Stimulated activated CD4-positive, alpha-beta T cell treated with anti-CD3 and anti-CD28 coated beads, Interleukin-2, amount 100 ng/mL, for 4 hours (primary cell): ENCODE results near the gene ROBO1.

Source experiments
- DNase-seq: peaks from one replicate; pipeline ENCODE4 v3.0.0-alpha.2; 2020; ENCODE audit warnings: low read depth

The ROBO1 gene

DNA sequence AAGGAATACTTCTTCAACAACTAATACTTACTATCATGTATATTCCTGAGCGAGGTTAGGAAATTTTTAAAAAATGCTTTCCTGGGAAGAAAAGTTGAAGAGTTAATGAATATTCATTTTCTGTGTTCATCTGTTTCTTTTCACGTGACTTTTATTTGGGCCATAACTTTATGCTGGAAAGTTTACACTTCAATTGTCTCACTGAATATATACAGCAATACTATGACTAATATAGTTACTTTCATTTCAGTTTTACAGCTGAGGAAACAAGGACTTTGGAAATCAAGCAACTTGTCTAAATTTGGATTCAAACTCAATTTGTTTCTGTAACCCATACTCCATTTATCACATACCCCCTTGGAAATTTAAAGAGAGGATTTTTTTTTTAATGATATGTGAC, 894.2 kb downstream of the ROBO1 start:
- DNase-seq, result no peak

DNA sequence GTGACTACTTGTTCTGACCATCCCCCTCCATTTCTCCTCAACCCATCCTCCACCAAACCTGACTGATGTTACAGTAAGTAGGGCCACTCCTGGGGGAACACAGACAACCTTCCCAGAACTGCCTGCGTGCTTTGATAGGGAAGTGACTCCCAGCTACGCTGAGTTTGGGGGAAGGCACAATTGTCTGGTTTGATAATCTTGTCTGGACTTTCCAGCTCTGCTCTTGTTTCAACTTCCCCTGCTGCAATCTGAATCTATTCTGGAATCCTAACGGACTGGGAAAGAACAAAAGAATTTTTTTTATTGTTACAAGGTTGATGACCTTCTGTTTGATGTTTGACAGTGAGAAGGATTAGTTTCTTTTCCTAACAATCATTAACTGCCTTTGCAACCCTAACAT, 895.6 kb downstream of the ROBO1 start:
- no peak for DNase-seq

DNA sequence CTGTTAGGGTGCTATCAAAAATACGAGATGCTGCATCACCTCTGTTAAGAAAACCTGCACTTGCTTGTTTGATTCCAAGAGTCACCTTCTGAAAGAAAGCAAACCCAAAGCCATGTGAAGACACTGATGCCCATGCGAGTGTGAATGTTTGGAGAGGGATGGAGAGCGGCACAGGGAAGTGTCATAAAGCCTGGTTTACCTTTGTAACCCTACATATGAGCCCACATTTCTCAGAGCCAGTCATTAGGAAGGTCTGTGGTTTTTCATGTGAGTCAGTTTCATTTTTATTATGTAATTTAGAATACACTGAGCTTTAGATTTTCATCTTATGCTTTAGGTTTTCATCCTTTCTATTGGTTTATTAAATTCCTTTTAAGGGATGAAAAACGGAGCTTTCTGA, 896.8 kb downstream of the ROBO1 start:
- DNase-seq, result no peak

DNA sequence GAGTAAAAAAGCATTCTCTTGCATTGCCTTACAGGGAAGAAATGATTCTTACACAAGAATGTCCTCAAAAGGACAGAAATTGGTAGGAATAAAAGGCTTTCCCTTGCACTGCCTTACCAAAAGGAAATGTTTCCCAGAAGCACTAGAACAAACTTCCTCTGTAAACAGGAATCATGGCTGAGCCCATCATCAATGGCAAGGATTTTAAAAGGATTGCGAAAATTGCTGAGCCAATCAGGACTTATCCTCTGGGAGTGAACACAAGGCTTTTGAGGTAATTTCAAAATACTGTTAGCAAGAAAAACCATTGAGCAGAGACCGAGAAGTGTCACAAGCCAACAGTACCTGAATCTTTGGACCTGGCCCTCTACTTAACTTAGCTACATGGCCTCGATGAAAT, 897.3 kb downstream of the ROBO1 start:
- no peak for DNase-seq

DNA sequence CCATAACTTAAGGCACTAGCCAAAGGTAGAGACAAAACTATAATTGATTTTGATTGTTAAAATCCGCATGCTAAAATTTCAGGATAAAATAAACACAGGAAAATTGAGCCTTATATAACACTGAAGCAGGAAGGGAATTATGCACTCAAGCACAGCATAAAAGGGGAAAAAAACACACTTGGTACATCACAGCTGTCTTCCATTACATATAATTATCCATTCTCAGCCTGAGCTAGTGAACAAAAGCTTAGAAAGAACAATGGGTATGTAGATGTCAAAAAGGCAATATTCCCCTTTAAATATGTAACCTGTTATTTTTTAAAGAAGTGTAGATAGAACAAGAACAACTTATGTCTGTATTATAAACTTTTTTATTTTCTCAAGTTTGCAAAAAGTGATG, 899.2 kb downstream of the ROBO1 start:
- DNase-seq, result no peak

DNA sequence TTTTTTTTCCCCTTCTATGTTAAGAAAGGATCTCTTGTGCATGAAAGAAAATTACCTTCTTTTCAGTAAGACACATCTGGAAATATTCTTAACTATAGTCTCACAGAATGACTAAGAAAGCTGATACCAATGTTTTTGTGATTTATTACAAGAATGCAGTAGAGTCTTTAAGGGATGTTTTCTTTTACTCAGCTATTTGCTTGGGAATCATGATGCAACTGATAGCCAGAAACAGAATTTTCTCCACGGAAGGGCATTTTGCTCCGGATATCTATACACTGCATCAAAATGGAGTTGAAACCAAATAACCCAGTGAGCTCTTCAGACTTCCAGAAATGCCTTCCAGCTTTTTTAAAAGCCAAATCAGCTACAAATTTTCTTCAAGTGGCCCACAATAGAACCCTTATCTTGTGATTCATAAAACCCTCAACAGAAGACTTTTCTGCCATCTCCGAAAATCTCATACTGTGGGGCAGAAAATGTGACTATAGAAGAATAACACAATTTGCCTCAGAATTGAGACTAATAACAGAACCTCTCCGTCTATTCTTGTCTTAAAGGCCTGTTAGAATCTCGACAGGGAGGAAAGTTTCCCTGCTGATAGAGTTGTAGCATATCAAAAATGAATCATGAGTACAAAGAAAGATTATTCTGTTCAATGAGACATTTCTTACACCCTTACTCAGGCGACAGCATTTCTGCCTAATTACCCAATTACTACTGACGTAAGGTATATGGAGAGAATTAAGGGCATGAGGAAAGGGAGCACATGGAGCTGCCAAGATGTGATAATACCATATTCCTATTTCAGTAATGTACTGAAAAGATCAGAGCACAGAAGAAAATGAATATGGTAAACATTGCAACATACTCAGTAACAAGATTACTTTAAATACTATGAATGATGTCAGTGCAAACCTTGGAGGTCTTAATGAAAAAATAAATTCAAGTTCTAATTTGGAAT, 900.1 kb downstream of the ROBO1 start:
- no peak for DNase-seq

DNA sequence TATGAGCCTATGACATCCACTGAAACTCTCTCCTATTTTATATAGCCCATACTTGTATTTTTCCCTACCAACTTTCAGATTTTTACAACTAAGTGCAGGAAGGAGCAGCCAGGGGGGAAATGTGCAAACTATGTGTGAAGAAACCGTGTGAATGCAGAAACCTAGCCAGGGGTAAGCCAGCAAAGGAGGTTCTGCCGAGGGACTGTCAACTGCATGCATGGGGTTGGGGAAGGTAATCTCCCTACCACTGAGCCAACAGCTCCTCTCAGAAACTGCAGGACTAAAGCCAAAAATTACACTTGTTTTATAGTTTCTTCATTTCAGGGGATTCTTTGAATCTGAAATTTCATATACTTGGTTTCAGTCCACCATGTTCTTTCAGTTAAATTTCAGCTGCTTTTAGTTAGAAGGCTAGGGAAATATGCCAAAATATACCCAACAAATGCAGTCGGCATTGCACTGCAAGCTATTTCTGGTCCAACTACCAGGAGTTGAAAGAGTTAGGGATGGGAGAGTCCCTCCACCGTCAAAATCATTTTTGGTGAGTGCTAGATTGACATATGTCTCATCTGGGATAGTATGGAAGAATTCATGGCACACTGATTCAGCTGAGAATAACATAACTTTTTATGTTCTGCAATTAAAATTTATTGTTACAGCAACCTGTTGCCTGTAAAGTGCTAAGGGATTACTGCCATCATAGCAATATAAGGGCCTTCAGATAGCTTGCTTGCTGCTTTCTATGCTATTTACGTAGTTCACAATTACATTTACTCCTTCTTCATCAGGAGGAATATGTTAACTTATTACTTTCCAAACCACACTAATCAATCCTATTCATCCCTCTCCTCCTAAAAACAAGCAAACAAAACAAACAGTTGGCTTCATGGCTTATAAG, 904.2 kb downstream of the ROBO1 start:
- DNase-seq, result no peak

DNA sequence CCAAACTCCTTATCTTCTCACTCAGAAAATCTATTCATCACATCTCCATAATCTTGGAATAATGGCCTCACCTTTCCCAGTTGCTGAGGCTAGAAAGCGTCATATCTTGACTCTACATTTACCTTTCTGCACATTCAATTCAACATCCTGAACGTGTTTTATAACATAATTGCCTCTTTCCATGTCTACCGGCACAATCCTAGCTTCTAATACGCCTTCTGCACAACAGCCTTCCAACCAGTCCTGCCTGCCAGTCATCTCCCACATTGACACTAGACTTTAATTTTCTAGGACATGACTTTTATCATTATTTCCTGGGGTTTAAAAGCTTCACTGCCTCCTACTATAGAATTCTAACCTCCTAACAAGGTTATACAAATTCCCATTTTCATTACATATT, 906.6 kb downstream of the ROBO1 start:
- no peak for DNase-seq

DNA sequence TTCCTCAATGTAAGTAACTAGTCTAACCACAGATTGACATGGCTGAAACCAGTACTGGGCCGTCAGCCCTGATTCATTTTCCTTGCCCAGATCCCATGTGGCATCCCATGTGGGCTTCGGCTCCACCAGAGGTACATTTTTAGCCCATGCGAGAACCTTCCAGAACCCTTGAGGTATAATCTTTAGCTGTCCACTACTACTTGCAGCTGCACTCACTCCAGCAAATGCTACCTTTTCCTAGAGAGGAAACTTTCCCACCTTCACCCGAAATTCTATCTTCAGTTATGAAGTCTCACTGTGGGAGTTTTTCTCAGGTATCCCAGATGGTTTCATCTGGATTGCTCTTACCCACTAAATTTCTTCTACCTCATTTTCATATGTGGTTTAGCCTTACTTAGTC, 907.2 kb downstream of the ROBO1 start:
- no peak for DNase-seq

DNA sequence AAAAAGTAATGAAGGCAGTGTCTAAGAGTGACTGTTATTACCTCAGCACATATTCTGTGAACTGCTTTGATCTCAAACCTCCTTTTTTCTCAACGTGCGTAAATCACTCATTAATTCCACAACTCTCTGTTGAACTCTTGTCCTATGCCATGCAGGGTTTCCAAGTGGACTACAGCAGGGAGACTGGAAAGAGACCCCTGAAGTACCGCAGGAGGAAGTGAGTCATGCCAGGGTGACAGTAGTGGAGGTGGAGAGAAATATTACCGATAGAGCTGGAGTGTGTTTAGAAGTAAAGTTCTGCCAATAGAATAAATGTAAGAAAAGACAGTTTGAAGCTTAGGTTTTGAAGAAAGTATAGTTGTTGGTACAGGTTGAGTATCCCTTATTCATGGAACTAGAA, 908.9 kb downstream of the ROBO1 start:
- DNase-seq, result no peak

DNA sequence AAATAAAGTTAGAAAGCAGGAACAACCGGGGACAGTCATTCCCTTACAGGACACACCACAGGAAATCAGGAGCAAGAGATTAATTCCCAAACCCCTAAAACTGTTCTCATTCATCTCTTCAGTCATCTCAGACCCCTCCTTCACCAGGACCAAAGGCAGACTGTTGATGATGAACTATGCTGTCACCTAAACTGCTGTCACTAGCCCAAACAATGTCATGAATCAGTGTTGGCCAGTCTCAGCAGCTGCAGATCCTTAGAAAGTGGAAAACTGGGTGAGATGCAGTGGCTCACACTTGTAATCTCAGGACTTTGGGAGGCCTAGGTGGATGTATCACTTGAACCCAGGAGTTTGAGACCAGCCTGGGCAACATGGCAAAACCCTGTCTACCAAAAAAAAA, 909.6 kb downstream of the ROBO1 start:
- no peak for DNase-seq

DNA sequence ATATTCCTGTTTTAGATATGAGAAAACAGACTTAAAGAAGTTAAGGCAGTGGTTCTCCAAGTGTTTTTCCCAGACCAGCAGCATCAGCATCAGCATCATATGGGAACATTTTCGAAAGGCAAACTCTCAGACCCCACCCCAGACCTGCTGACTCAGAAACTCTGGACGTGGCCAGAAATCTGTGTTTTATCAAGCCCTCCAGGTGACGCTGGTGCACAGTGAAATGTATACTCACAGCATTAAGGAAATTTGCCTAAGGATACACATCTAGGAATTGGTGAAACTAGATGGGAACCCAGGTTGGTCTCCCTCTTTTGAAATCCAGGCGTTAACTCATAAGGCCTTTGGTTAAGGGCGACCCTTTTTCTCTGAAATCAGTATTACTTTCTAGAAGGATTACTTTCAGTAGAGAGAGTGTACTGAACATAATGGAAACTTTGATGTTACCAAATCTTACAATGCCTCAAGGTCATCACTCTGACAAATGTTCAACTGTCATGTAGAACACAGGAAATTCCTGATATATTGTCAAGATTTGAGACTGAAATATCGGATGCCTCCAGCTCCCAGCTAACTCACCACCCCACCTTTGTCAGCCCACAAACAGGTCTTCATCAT, 910.2 kb downstream of the ROBO1 start:
- no peak for DNase-seq

DNA sequence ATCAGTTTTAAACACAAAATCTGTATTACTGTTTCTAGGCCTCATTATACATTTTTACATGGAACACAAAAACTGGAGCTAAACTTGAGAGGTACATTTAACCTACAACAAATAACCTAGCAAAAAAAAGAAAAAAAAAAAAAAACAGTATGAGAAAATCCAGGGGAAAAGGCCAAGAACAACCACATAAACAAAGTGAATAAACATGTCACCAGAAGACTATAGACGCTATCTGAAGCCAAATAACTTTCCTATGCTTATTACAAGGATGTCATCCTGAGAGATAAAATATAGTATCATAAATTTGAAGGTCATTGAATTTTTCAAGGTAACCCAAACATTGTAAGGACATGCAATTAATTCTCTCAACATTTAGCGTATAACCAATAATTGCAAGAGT, 911.6 kb downstream of the ROBO1 start:
- DNase-seq, result no peak

DNA sequence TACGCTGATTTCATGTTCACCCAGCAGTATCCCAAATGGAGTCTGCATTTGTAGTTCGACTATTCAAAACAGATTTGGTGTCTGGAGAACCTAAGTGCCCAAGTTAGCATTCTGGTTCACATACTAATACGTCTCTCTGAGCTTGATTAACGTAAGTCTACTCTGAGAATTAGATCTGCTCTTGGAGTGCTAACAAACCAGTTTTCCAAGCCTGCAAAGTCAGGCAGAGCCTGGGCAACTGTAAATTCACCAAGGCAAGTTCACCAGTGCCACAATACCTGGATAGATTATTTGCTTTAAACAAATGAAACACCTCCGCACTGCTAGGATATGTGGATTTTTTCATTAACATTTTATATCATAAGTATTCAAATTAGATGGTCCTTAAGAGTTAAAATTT, 912.6 kb downstream of the ROBO1 start:
- DNase-seq, result no peak

DNA sequence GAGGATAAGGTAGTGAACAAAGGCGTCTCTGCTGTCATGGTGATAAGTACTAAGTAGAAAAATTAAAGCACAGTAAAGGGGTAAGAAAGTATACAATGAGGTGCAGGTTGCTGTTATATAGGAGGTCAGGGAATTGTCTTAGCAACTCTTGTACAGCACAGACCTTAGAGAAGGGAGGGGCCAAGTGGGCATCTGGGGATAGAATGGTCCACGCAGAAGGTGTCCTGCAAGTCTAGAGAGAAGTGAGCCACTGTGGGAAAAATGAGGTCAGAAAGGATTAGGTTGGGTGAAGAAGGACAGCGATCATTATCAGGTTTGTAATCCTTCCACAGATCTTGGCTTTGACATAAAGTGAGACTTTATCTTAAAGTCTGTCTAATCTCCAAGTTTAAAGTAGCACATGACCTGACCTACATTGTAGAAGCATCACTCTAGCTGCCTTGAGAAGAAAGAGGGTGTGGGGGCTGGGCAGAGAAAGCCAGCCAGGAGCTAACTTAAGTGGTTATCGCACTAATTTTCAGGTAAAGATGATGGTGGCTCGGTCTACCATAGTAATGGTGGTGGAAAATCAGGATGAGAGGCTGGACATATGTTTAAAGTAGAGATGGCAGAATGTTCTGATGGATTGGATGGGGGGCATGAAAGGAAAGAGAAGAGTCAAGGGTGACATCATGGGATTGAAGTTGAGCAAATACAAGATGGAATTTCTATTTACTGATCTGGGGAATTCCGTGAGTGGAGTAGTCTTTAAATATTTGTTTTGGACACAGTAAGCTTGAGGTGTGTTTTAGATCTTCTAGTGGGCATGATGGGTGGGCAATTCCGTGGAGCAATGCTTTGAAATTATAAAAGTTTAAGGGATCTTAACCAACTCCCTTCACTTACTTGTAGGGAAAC, 919.2 kb downstream of the ROBO1 start:
- no peak for DNase-seq

DNA sequence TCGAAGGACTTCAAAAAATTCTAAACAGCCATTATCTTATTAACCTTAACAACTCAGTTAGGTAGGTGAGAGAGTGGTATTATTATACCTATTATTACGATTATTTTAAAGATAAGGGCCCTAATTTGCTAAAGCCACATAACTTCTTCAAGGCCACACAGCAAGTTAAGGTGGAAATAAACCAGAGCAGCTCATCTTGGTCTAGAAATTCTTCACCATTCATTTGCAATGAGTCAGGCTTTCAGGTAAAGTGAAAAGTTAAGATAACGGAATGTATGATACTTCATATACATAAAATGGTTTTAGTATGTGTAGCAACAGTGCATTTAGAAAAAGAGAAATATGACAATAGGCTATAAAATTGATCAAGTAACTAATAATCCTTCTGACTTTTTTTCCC, 920.2 kb downstream of the ROBO1 start:
- no peak for DNase-seq

DNA sequence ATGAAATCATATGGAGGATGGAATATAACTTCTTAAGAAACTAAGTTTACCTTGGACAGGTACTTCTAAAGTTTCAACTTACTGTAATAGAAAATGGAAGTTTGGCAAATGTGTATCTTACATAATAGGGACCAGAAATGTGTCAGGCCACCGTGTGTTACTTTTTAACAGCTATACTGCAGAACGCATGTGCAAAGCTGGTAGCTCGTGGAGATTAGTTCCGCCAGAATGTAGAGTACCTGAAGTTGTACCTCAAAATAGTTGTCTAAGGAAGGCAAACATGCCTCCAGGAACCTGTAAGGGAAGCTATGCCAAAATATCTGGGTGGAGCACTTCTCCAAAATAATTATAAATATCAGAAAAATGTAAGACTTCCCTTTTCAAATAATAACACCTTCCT, 920.6 kb downstream of the ROBO1 start:
- no peak for DNase-seq

DNA sequence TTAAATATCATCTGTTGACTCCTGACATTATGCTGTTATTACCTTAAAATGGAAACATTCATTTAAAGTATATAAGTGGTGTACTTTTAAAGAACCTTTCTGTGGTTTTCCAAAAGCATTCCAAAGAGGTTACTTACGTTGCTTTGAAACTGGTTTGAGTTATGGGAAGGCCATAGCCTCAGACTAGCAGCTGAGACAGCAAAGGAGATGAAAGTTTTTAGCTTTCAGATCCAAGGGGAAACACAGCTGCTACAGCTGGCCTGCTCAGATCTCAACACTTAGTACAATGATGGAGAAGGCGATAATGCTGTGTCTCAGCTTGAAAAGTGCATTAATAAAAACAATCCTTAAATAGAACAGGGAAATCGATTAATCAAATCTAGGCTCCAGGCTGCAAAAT, 921.1 kb downstream of the ROBO1 start:
- no peak for DNase-seq

DNA sequence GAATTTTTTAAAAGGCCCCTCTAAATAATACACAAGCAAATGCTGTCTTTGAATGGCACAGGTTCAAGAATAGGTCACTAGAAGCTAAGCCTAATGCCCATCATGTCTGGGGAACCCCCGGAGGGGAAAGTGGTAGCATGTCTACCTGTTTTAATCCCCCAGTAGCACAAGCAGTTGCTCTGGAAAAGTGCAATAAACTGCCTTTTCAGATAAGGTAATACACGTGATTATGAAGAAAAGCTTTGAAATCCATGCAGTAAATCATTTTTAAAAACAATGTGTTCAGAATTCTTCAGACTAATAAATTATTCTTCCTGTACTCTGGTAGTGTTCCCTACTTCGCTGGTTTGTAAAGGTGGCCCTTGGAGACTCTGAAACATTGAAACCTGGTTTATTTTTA, 922.2 kb downstream of the ROBO1 start:
- no peak for DNase-seq

DNA sequence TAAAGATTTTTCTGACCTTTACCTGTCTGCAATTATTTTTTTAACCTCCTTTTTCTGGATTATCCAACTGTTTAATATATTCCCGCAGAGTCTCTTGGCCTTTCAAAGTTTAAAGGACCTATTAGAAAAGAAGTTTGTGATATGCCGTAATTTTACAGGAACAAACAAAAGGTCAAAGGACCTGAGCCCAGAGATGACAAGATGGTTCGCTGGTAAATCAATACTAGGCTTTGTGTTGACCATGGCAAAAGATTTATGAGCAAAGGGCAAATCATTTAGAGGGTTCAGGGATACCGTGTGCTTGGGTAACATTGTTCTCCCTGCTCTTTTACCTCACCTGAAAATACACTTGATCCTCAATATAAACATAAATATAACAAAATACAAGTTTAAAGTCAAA, 923.5 kb downstream of the ROBO1 start:
- no peak for DNase-seq

DNA sequence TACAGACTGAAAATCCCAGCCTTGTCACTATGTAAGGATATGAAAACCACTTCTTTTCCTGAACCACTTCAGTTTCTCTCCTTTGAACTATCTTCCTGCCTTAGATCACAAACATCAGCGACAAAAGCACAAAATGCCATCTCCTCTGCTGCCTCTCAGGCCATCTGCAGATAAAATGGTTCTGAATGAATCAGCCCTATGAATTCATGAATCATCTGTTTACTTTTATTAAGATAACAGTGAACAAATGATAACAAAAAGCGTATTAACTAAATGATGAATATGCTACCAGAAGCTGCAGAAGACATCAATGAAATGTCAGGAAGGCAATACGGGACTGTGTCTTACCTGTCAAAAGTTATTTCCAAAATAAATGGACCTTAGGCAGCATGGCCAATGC, 928.1 kb downstream of the ROBO1 start:
- DNase-seq, result no peak

DNA sequence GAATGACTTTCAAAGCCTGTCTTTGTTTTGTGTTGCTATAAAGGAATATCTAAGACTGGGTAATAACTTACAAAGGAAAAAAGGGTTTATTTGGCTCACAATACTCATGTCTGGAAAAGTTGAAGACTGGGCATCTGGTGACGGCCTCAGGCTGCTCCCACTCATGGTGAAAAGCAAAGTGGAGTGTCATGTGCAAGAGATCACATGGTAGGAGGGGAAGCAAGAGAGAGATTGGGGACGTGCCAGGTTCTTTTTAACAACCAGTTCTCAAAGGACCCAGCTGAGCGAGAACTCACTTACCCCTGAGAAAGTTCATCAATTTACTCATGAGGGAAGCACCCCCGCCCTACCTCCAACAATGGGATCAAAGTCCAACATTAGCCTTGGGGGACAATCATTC, 929.4 kb downstream of the ROBO1 start:
- DNase-seq, result no peak
